ENCODE measurements around the gene UBE2D2.

Gene UBE2D2

DNA sequence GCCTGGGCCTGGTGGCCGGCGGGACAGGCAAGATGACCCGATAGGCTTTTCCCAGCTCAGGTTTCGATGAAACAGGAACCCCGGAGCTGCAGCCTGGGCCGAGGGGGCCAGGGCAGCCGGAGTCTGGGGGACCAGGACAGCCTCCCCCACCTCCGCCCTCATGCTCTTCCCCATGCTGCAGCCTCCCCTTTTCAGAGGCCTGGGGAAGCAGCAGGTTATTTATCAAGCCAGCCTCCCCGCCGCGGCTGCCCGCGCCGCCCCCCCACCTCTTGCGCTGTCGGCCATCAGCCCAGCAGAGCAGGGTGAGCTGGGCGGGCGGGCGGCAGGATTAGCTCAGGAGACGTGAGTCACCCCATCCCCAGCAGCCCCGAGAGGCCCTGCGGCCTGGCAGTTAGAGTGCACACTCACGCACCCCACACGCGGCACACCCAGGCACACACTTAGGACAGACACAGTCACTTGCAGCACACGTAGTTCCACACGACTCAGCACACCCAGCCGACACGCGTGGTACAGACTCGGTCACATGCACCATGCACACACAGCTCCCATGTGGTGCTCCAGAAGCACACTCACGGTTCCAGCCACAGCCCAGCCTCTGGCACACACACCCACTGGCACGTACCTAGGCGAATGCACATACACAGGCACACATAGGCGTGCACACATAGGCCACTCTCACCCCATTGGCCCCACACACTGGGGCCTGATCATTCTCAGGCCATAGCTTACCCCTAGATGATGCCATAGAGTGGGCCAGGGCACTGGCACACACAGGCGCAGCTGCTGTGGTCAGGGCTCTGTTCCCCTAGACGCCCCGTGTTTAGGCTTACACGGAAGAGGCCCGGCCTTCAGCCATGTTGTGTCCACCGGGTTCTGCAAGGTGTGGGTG, 100.0 kb downstream of the UBE2D2 start:
- no peak for DNase-seq (ENCODE audit: low read depth)

DNA sequence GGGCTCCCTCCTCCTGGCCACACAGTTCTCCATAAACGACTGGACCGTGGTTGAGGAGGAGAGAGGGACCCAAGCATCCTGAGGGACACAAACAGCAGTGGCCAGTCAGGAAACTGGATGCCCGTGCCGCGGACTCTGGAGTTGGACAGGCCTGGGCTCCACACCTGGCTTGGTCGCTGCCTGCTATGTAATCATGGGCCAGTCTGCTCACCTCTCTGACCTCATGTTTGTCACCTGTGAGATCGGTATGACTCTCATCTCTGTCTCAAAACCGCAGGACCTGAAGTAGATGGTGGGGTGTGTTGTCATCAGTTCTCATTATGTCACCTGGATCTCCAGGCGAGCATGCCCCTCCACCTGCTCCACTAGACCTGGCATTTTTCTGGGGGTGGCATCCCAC, 101.5 kb downstream of the UBE2D2 start:
- no peak for DNase-seq (ENCODE audit: low read depth)

DNA sequence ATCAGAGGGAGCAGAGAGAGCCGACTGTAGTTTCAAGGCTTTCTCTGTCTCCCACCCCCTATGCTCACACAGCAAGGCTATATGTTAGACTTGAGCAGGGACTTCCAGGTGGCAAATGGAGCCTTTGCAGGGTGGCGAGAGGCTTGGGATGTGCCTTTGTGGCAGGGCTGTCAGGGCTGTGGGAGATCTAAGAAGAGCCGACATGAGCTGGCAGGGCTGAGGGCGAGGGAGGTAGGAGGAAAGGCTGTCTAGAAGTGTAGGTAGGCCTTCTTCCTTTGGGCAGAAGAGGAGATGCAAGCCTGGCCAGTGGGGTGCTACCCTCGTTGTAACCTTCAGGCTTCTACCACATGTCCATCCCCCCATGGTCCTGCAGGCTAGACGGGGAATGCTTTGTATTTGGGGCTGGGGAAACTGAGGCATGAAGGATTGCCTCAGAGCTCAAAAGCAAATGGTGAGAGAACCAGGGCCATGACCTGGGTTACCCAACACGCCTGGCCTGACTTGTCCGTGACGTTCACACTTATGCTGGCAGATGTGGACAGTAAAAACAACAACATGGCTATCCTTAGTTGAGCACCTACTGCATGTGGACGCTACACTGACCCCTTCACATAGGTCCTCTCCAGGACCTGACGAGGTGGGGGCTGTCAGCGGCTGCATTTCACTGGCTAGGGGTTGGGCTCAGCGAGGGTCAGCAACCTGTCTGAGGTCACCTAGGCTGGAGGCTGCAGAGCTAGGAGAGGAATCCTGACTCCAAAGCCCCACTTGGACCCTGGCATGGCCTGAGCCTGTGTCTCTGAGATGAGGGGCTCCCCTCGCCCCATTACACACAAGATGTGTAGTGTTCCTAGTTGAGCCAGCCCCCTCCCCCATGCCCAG, 102.3 kb downstream of the UBE2D2 start:
- no peak for DNase-seq (ENCODE audit: low read depth)

DNA sequence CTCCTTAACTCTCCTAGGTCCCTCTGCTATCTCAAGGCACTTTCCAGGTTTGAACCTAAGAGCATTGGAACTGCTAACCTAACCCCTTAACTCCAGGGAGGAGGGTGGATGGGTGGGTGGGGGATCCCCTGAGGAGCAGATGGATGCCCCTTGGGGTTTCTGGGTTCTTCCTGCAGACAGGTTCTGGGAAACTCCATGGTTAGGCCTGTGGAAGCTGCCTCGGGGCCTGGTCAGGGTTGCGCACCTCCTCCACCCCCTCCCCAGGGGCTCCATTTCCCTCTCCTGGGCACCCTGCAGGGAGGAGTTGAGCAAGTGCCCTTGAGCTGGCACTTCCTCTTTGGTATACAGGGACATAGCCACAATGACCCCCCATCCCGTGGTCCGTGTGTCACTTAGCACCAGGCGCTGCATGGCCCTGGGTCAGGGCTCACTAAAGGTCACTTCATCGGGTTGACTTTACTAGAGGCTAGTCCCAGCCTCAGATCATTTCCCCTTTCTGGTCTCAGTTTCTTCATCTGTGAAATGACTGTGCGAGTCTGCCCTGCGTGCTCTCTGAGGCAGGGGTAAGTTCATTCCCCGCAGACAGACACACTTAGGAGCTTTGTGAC, 103.1 kb downstream of the UBE2D2 start:
- no peak for DNase-seq (ENCODE audit: low read depth)

DNA sequence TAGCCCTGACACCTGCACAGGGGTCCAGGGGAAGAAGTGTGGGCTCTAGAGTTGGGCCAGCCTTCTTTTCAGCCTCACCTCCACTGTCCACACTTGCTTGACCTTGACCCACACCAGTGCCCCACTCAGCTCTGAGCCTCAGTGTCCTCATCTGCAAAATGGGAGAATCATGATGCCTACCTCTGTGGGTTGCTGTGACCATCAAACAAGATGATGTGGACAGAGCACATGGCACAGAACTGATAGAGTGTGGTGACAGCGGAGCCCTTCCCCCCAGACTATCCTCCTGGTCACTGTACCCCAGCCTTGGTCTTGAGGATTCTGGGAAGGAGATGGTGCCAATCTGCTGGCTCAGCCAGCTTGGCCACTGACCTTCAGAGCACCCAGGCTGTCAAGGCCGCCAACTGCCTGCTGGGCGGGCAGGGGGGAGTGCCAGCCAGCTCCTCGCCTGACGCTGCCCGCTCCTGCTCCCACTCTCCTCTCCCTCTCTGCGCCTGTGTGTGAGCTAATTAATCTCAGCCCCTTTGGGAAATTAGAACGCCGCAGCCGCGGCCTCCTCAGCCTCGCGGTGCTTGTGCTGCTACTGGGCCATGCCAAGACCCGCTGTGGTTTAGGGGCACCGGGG, 103.7 kb downstream of the UBE2D2 start:
- DNase-seq (ENCODE audit: low read depth) = no peak

DNA sequence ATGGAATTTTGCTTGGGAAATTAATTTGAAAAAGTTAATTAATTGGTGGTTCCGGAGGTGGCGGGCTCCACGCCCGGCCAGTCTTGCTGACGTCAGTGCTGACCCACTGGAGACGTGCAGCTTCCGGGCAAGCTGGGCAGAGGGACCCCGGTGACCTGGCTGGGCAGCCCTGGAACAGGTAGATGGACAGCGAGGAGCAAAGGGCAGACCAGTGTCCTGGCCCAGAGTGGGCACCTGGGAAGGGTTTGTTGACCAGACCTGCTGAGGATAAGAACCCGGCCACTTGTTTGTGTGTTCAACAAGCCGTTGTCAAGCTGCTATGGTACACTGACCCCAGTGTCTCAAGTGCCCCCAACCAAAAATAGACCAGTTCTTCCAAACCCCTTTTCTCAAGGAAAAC, 104.5 kb downstream of the UBE2D2 start:
- DNase-seq (ENCODE audit: low read depth) = no peak

DNA sequence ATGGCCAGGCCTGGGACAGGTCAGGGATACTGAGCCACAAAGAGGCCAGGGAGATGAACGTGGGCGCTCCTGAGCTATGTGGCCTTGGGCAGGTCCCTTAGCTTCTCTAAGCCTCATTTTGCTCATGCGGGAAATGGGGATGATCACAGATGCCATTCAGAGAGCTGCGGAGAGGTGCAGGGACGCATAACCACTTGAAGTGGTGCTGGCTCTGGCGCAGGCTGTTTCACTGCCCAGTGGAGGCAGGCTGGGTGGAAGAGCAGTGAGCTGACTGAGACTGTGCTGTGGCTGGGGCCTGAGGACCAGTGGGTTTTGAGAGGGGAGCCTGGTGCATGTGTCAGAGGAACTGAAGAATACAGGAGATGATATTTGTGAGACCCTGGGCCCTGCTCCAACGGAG, 105.4 kb downstream of the UBE2D2 start:
- DNase-seq (ENCODE audit: low read depth) = no peak

DNA sequence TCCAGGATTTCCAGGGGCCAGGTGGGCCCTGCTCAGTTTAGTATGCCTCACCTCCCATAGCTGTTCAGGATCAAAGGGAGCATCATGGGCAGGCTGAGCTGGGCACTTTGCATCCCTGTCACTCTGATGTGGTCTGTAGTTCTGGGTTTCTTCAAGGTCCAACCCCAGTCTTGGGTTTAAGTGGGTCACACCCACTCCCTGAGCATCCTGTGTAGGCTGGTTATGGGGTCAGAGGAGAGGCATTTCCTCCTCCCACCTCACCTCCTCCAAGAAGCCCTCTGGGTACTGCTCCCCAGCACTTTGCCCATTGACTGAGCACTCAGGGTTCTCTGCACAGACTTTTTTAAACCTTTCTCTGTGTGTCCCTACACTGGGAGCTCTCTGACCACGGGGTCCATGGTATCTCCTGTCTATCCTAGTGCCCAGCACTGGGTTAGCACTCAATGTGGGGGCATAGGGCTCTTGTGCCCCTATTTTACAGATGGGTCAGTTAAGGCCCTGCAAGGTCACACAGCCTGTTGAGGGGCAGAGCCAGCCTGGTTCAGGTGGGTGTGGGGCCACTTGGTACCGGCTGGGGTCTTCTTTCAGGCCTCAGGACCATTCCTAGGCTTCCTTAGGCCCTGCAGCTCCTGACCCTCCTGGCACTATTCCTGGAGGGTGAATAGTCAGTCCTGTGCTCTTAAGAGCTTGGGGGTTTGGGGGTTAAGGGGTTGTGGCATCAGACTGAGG, 106.0 kb downstream of the UBE2D2 start:
- no peak for DNase-seq (ENCODE audit: low read depth)

DNA sequence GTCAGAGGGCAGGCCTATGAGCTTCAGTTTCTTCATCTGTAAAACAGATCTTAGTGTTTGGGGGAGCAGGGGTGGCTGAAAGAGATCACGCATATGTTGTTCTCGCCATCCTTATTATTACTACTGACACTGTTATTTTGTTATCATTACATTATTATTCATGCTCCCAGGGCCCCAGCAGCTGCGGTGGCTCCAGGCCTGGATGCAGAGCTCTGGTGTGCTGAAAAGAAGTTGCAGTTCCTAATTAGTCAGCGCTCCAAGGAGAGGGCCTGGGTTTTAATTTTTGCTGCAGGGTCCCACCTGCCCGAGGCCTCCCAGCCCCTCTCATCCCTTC, 106.6 kb downstream of the UBE2D2 start:
- no peak for DNase-seq (ENCODE audit: low read depth)

DNA sequence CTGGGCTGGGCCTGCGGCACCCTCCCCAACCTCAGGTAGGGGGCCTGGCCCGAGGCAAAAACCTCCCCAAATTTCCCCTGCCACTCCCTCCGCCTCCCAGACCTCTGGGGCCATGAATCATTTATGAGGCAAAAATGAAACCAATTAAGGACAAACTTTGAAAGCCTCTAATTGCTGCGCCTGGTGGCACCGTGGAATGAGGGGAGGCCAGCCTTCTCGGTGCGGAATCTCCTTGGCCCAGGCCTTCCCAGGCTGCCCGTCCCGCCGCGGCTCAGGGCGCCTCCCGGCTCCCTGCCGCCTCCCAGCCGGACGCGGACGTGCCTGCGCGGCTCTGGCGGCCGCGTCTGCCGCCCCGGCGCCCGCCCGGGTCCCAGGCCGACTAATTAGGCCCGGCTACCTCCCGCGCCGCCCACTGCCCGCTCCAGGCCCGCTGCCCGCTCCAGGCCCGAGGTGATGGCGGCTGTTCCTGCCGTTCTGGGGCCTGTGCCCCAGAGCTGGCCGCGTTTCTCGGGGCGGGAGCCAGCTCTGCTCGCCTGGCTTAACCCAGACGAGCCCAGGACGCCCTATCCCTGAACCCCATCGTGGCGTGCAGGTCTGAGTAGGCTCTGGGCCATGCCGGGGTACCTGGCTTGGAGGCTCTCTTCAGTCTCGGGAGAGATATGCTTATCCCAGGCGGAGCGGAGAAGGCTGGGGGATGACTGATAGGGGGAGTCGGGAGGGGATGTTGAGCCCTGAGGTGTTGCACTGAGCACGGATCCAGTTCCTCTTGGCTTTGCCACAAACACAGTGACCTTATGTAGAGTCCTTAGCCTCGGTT, 107.1 kb downstream of the UBE2D2 start:
- DNase-seq (ENCODE audit: low read depth) = no peak

DNA sequence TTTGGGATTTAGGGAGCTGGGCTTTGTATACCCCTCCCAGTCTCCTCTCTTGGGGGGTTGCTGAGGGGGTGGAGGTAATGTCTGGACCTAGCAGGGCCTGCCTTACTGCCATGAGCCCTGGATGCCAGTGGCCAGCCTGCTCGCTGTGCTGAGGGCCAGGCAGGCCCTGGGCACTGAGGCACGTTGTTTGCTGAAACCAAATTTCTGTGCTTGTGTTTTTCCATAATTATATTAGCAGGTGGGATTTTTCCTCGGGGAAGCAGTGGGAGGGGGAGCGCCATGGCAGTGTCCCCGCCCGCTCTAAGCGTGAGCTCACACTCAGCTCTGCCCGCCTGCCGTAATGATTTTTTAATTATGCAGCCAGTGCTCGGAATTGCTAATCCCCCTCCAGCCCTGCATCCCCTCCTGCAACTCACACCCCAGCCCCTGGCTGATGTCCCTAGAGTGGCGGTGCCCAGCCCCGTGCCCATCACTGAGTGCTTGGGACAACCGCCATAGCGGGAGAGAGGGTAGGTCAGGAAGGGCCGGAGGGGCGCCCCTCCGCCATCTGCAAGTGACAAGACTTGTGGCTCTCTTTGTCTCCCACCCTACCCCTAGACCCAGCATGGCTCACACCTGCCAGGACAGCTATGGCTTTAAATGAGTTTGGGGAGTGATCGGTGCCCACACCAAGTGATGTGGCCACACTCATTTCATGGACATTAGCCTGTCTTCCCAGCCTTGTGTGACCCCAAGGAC, 108.0 kb downstream of the UBE2D2 start:
- DNase-seq (ENCODE audit: low read depth) = no peak

DNA sequence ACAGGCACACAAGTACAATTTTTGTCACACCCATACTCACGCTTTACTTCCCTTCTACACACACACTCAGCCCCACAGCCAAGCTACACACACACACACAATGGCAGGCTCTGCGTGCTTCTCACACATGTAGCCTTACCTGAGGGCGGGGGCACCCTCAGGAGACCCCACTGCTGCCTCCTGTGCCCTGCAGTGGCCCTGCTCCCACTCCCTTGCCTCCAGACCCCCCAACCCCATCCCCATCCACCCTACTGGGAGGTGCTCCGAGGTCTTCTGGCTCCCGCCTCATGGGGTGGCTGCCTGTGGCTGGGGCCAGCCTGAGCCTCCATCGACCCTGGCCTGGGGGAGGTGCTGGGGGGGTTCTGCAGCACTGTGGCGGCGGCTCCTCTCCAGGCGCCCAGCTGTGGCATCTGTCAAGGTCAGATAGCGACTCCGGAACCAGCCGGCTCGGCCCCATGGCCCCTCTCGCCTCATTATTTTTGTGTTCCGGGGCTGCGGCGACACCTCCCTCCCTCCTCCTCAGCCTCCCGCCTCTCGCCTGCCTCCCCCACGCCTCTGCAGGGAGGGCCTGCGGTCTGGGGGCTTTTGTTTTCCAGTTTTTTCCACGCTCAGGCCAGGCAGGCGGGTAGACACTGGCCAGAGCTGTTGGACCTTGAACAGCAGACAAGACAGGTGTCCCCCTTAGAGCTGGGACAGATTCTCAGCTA, 108.7 kb downstream of the UBE2D2 start:
- no peak for DNase-seq (ENCODE audit: low read depth)

DNA sequence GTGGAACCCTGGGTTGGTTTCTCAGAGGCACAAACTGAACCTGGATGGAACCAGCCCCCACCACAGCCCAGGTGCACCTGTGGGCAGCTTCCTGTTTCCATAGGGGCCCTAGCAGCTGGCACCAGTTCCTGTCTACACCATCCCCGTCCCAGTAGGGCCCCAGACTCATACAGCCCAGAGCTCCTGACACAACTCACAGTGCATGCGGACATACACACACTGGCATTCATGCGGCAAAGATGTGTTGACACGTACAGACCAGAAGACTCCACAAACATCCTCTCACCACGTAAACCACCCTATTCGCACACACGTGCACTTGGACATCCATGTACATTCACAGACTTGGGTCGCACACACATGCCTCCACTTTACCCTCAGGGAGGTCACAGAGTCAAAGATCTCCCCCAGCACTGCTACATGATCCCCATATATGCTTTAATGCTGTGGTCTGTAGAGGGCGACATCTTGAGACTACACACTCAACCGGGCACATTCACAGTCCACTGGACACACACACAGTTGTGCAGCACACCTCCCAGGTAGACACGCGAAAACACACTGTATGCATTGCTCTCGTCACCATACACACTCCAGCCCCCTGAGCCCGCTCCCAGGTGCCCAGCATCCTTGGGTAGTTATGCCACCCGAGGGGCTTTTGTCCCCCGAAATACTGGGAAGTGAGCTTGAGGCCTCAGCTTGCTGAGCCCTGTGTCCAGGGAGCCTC, 109.4 kb downstream of the UBE2D2 start:
- DNase-seq (ENCODE audit: low read depth) = no peak

DNA sequence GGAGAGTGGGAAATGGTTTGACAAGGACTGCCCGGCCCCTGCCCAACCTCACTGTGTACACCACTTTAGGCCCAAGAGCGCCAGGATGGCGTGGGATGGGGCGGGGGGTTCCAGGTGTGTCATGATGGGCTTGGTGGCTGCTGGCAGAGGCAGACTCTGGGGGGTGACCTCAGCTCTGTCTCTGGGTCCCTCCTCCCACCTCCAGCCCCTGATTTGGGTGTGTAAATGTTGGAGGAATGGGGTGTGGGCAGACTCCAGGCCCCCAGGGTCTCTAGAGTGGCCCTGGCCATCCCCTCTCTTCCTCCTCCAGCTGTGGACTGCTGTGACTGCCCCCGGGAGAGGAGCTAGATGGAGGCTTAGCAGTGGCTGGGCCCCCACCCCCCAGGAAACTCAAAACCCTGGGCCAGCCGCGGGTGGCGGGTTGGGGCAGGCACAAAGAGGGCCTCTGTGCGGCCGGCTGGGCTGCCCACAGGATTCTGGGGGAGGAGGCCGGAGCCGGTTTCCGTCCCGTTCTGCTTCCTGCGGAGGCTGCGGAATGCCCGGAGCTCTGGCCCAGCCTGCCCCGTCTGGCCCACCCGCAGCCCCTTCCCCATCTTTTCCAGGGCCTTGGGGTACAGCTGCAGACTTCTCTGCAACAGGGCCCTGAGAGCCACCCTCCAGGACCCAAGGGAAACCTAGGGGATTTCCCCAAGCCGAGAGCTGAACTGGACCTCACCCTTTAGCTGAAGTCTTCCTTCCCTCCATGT, 110.1 kb downstream of the UBE2D2 start:
- no peak for DNase-seq (ENCODE audit: low read depth)

DNA sequence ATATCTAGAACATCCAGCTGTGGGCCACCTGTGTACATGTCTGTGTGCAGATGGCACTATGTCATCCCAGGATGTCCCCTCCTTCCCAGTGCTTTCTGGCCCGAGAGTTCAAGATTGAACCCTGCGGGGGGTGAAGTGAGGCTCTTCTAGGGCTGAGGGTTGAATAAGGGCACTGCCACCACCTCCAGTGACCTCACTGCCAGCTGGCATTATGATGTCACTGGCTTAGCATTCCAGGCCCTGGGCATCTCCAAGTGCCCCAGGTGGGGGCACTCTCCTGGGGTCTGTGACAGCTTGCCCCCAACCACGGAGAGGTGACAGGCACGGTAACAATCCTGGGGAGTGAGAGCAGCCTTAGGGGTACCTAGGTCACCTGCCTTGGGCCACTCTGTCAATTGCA, 114.1 kb downstream of the UBE2D2 start:
- no peak for DNase-seq (ENCODE audit: low read depth)

DNA sequence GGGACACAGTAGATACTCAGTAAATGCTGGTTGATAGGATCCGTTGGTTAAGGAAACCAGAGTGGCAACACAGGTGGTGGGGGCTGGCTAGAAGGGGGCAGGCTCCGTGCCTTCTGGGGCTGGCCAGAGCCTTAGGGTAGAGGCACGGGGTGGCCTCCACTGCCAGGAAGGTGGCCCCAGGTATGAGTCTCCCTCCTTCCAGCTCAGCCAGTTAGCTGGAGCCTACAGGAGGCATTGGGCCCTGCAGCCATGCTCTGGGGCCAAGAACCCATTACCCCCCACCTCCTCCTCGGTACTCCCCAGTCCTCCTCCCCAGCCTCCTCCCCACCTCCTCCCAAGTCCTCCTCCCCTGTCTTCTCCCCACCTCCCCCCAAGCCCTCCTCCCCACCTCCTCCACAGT, 114.7 kb downstream of the UBE2D2 start:
- no peak for DNase-seq (ENCODE audit: low read depth)

DNA sequence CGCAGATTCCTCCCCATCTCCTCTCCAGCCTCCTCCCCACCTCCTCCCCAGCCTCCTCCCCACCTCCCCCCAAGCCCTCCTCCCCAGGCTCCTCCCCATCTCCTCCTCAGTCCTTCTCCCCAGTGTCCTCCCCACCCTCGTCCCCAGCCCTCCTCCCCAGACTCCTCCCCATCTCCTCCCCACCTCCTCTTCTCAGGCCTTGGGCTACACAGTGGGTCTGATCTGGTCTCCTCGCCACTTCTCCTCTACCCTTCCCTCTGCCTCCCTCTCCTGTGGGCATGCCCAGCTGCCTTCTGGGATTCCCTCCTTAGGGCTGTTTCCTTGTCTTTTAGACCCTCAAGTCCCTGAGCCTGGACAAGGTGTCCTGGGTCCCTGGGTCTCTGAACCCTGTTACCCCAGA, 115.3 kb downstream of the UBE2D2 start:
- no peak for DNase-seq (ENCODE audit: low read depth)

All from stimulated activated CD4-positive, alpha-beta T cell treated with anti-CD3 and anti-CD28 coated beads, Interleukin-2, amount 100 ng/mL, for 4 hours (primary cell).